NCI-H2029 (cell line): Measurements from ENCODE around the gene GRIA4.
"Not testable (repeated sequence)": the region's sequence is repeated elsewhere in the genome, so short reads cannot be mapped to it uniquely, and the experiment has no call there.

Source experiments
- DNase-seq: peaks from one replicate; lab custom pipeline; 2025; lab: John Stamatoyannopoulos, UW

The GRIA4 gene

GRCh38 chr11:105719073-105719822 lies 109.4 kb downstream of the GRIA4 start:
- peak; percentile 64 for DNase-seq

- no peak for DNase-seq
Observed at GRCh38 chr11:105720096-105720495, 110.2 kb downstream of the GRIA4 start.

DNA sequence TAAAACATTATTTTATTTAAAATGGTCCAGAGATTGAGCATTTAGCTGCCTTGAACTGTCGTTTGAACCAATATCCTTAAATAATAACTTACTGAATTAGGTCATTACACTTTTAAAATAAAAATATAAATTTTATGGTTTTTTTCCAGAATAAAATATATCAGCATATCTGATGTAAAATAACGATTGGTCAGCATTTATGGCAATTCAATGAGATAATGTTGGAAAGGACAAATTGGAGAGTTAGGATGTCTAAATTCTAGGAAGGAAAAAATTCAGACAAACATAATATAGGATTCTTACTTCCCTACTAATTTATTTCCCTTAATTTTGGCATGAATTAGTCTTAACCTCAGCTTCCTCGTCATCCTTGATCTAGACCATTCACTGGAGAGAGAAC lies 113.4 kb downstream of the GRIA4 start:
- no peak for DNase-seq

DNA sequence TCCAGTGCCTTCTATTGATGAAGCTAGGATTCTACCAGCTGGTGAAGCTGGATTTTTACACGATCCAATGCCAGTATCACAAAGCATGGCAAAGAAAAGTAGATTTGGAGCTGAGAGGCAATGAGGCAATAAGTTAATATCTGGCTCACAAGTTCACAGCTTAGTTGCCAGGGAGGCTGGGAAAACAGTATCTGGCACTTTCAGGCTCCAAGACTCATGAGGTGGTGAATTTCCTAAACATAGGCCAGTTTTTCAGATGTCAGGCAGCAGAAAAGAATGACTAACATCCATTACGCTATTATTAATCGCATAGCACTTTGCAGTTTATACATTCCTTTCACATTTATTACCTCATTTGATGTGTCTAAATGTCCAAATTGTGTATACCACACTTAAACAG lies 122.7 kb downstream of the GRIA4 start:
- DNase-seq: no peak

GRCh38 chr11:105734426-105734825 lies 124.6 kb downstream of the GRIA4 start:
- no peak for DNase-seq

- DNase-seq: no peak
Observed at GRCh38 chr11:105738251-105738650, 128.4 kb downstream of the GRIA4 start.

DNA sequence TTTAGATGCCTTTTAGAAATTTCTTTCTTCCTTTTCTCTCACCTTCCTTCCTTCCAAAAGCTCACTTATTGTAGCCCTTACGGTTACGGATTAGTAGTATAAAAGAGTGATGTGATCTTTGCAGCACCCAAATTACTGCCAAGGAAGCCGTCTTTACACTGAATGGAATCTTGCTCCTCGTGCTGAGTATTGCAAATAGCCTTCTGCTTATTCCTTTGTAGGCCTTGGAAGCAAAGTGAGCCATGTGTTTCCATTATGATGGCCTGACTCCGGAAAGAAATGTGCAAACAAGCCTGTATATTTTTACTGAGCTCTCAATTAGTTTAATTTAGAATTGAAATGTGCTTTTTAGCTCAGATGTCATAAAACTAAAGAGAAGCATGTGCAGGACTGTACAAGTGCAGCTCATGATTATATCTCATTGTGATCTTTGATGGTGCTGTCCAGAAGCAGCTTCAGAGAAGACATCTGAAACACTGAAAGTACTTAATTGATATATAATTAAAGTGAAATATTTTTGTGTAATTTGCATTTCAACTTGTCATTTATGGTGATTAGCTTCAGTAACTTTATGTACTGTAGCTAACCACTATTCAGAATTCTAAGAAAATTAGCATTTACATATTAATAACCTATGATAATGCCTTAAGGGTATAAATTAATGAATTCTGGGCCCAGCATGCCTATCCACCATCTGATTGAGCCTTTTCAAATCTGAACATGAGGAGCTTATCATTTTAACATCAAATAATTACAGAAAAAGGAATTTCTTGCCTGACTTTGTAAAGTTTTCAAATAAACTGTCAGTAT lies 129.3 kb downstream of the GRIA4 start:
- no peak for DNase-seq

GRCh38 chr11:105740164-105740903 lies 130.5 kb downstream of the GRIA4 start:
- no peak for DNase-seq

GRCh38 chr11:105741488-105742020 lies 131.7 kb downstream of the GRIA4 start:
- no peak for DNase-seq

- DNase-seq: no peak
Observed at GRCh38 chr11:105754260-105754659, 144.4 kb downstream of the GRIA4 start.

DNA sequence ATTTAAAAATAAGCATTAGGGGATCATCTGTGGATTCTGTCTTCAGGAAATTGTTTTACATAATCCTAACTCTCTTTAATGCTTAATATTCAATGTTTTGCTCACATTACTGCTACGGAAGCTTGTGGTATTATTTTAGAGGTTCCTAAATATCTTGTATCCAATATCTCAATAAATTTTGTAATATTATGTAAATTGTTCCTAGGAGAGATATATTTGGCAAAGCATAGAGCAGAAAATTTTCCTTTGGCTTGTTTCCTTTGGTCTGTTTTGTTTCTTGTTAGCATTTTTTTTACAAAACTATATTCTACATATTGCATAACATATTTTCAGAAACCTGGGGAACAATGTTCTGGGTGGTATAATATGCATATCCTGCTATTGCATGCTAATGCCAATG lies 144.8 kb downstream of the GRIA4 start:
- no peak for DNase-seq

- DNase-seq: no peak
Observed at GRCh38 chr11:105757107-105757506, 147.2 kb downstream of the GRIA4 start.

- no peak for DNase-seq
Observed at GRCh38 chr11:105763594-105763993, 153.7 kb downstream of the GRIA4 start.

DNA sequence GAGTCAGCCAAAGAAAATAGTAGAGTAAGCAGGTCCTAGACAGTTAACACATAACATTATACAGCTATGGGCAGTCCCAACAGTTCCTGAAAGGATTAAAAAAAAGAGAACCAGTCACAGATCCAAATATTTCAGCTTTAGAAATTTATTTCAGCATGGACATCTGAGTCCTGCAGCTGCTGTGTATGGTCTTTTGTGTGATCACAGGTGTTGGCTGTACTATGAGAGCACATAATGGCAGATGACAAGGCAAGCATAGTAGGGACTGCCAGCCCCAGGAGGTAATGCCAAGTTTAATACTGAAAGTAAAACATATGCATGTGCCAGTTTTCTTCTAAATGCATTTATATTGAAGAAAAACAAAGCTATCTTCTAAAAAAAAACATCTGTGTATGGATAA lies 158.1 kb downstream of the GRIA4 start:
- peak; percentile 24 for DNase-seq

GRCh38 chr11:105769627-105770026 lies 159.8 kb downstream of the GRIA4 start:
- no peak for DNase-seq

DNA sequence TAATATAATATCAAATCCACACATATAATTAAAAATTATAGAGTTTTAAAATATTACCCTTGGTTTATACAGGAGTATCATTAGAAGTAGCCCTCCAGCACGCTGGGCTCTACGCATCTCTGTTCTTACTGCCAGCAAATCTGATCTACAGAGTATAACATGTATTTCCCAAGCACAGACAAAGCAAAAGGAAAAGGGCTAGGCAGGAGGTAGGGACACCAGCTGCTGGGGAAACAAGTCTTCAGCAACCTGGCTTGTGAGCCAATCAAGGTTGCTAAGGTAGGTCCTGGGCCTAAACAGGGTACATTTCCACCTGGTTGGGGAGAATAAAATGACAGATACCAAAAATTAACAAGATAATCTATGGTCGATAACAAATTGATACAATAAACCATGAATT lies 163.6 kb downstream of the GRIA4 start:
- not testable (repeated sequence) for DNase-seq

- DNase-seq: no peak
Observed at GRCh38 chr11:105774899-105775298, 165.0 kb downstream of the GRIA4 start.

DNA sequence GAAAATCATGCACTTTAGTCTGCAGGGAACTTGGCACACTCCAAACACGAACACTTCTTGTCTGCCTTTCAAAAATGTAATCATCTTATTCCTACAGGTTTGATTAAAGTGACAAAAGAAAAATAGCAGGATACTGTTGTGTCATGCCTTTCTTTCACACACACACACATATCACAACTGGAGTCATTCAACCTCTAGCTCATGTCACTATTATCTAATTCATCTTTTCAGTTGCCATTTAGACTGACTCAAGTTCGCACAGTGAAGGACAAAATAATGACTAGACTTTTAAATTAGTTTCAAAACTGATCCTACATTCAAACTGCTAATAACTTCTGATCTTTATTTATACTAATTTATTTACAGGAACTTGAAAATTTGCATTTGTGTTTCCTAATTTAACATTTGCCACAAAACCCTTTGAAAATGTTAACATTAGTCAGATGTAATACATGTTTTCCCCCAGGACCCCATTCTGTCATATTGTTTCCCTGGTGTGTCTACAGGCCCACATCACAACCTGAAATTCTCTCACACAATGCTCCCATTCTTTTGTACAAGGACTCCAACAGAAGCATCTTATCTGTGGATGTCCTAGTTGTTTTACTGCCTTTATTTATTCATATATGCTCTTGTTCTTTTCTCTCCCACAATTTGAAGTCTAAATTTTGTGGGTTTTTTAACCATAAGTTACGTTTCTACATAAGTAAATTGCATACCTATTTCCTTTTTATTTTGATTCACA lies 171.1 kb downstream of the GRIA4 start:
- no peak for DNase-seq

DNA sequence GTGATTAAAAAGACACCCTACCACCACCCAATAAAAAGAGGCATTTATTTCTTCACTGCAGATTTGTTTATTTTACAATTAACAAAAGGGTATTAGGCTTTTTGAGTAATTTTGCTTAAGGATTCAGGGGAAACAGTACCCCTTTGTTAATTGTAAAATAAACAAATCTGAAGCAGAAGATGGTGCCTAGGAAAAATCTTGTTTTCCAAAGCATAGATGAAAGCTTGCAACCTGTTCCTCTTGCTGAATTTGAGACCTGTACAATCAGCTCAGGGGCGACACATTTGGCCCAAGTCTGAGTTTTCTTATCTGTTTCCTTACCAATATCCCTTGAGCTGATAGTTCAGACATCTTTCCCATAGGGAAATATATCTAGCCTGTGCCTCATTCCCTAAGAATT lies 171.9 kb downstream of the GRIA4 start:
- no peak for DNase-seq

DNA sequence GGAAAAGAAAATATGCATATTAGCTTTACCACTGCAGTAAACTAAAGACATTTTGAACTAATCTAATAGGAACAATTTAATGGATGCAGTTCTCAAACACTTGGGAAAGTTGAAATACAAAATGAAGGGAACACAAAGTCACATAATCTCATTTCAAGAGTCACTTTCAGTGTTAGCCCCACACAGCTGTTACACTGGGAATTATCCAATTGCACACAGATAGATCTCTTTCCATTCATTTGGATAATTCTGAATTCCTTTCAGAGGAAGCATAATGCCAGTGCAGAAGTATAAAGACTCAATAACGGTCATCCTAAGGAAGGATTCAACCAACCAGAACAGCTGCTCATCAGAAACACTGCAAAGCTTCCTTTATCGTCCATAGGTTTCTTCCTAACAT lies 173.3 kb downstream of the GRIA4 start:
- DNase-seq: no peak

DNA sequence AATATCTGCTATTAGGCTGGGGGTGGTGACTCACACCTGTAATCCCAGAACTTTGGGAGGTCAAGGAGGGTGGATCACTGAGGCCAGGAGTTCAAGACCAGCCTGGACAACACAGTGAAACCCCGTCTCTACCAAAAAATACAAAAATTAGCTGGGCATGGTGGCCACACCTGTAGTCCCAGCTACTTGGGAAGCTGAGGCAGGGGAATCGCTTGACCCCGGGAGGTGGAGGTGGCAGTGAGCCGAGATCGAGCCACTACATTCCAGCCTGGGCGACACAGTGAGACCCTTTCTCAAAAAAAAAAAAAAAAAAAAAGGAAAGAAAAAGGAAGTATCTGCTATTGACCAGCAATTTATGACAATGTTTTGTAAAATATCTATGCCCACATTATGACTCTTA lies 176.0 kb downstream of the GRIA4 start:
- DNase-seq: not testable (repeated sequence)

- no peak for DNase-seq
Observed at GRCh38 chr11:105786741-105787140, 176.9 kb downstream of the GRIA4 start.
